HG03060 (cell line): ENCODE results near the gene TSN.
"Not testable (repeated sequence)": the region's sequence is repeated elsewhere in the genome, so short reads cannot be mapped to it uniquely, and the experiment has no call there.

Source experiments
- ATAC-seq: cut with Tn5 transposase; IDR thresholded peaks from one replicate; pipeline ENCODE4 v1.9.1; 2021; ENCODE audit warnings: low read depth, moderate number of reproducible peaks; ENCODE audit not compliant: unreplicated experiment

The TSN gene

DNA sequence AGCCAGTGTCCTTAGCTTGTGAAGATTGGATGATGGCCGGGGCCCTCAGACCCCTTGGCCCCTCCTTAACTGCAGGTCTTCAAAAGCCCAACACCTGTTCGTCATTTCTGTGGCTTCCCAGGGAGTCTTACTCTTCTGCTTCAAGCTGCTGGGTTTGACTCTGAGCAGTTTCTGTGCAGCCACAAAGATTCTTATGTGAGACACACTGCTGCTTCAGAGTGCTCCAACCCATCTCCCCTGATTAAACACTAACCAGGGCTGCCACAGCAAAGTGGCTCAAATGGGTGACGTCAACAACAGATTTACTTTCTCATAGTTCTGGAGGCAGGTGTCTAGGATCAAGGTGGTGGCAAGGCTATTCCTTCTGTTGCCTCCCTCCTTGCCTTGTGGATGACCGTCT is 40.8 kb downstream of the TSN start:
- no peak for ATAC-seq

DNA sequence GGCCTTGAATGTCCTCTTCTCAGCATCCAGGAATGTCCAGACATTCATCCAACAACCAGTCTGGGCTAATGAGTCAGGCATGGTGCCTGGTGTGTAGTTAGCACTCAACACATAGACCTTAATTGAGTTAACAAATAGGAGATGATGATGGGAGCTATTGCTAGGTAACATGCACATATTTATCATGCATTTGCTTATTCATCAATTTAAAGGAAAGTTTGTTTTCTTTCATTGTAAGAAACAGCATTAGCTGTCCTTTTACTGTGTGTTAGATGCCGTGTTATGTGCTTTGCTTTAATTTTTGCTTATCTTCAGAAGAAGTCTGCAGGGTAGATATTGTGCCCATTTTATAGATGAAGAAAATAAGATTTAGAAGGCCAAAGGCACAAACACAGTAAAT is 43.2 kb downstream of the TSN start:
- ATAC-seq, result no peak

DNA sequence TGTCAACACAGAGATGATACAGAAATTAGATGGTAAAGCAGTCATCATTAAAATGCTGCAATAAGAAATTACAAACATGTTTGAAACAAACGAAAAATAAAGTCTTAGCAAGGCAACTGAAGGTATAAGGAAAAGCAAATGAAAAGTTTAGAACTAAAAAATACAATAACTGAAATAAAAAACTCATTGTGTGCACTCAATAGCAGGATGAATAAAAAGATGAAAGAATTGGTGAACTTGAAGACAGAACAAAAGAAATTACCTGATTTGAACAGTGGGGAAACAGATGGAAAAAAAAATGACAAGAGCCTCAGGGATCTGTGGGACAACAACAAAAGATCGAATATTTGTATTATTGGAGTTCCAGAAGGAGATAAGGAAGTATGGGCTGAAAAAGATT is 46.5 kb downstream of the TSN start:
- no peak for ATAC-seq

DNA sequence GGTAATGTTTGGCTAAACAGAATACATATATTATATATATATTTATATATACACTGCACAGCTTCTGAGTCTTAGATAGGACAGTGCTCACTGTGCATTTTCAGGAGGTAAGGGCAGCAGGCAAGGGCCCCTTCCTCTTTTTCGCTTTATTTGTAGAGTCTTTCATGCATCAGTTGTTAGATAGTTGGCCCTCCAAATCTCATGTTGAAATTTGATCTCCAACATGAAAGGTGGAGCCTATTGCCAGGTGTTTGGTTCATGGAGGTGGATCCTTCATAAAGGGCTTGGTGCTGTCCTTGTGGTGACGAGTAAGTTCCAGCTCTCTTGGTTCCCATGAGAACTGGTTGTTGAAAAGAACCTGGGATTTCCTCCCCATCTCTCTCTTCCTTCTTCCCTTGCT is 48.1 kb downstream of the TSN start:
- ATAC-seq, result no peak

DNA sequence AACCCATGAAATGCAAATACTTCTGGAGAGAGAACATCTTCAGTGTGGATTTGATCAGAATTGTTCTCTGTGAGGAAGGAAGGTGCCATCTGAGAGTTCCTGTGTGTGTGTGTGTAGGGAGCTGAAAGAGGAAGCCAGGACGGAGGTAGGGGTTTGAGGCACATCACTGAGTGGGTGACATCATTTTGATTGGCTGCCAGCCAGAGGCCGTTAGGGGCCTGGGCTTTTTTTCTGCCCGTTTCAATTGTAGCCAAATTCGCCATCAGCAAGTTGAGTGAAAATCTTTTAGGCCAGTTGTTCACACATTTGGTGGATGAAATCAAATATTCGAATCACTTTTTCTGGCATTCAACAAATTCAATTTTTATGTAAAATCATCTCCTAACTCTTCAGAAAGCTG is 48.9 kb downstream of the TSN start:
- peak; percentile 43 for ATAC-seq

DNA sequence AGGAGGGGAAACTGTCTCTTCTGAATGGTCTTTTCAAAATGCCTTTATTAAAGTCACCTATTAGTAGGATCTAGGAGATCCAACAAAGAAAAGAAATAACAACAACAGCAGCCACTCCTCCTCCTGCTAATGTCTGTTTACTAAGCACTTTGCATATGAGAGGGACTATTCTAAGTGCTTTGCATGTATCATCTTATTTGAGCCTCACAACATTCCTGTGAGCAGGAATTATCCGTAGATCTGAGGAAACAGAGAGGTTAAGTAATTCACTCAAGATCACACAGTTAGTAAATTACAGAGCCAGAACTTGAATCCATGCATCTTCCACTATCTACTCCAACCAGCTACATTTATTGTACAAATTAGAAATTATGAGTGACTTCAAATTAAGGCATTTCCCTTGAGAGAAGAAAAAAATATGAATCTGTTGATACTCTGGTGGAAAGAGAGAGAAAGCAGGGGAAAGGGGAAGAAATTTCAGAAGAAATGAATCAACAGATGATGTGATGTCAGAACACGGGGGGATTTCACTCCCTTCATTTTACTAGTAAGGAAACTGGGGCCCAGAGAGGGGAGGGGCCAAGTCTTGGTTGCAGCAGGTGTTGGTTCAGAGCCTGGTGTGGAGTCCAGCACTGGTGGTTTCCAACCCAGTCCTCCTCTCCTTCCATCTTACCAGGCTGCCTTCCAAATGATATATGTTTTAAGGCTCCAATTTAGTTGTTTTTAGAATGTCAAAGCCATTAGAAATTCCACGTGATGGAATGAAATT is 49.7 kb downstream of the TSN start:
- no peak for ATAC-seq

DNA sequence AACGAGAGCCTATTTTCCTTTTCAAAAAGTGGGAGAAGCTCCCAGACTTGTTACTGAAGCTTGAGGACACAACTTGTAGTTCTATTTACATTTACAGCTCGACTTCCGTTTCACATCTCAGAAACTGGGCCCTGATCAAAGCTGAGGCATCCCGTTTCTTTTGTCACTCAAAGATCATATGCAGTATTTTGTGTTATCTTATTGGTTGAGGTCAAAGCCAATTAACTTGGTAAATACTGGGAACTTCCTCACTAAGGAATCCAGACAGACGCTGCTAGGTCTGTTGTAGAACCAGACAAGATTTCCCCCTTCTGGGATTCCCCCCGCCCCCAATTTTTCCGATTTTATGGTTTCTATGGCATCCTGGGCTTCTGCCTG is 50.3 kb downstream of the TSN start:
- ATAC-seq, result no peak

DNA sequence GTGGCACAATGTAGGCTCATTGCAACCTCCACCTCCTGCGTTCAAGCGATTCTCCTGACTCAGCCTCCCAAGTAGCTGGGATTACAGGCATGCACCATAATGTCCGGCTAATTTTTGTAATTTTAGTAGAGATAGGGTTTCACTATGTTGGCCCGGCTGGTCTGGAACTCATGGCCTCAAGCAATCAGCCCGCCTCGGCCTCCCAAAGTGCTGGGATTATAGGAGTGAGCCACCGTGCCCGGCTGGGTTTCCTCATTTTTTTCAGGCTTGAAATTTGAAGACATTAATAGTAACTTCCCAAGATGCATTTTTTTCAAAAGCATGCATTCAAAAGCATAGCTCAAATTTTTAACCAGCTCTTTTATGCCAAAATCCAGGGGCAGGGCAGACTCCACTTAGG is 52.3 kb downstream of the TSN start:
- not testable (repeated sequence) for ATAC-seq

DNA sequence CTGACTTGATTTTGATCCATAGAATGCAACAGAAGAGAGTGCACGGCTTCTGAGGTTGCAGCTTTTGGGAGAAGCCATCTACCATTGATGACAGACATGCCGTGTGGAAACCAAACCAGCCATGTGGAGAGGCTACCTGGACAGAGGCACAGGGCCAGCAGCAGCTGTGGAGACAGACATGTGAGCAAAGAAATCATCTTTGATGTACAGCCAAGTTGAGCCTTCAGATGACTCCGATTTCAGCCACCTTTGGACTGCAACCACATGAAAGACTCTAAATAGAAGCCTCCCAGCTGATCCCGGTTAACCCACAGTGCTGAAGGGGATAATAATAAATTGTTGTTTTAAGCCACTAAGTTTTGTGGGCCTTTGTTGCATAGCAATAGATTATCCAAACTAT is 54.2 kb downstream of the TSN start:
- ATAC-seq, result no peak

DNA sequence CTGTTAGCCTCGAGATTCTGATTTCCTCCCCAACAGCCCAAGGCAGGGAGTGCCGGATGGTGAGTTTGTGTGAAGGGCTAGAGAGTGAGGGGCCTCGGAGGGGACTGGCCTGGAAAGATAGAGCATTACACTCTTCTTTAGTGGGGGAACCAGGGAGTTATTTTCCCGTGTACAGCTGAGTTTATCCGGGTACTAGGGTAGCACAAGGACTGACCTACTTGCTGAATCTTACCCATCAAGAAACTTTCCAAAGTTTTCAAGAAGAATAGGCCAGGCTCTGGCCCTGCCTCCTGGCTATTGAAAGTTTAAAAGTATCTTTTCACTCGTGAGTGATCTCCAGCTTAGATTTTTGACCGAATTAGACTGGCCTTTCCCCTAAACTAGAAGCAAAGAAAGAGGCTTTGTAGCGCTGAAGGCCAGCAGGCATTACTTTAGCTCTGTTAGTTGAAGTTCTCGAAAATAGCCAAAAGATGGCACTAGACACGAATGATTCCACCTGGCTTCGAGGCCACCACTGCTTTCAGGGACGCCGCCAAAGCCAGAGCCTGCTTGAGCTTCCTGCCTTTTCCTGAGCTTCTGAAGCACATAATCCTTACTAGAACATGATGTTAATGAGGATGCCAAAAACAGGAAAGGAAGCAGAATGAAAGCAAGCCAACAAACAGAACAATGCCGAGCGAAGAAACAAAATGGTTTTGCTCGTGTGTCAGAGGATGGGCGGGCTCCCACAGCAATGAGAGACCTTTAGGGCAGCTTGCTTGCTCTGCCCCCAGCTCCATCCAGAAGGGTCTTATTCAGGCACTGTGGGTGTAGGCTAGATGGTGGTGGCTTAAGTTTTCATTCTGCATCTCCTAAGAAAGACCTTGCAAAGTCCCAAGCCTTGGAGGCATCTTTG is 55.8 kb downstream of the TSN start:
- no peak for ATAC-seq

DNA sequence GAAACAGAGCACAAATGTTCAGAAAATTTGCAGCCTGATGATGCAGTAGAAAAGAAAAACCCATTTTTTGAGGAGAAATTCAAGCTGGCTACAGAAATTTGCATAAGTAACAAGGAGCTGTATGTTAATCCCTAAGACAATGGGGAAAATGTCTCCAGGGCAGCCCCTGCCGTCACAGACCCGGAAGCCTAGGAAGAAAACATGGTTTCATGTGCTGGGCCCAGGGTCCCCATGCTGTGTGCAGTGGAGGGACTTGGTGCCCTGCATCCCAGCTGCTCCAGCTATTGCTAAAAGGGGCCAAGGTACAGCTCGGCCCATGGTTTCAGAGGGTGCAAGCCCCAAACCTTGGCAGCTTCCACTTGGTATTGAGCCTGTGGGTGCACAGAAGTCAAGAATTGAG is 57.6 kb downstream of the TSN start:
- ATAC-seq, result not testable (repeated sequence)

DNA sequence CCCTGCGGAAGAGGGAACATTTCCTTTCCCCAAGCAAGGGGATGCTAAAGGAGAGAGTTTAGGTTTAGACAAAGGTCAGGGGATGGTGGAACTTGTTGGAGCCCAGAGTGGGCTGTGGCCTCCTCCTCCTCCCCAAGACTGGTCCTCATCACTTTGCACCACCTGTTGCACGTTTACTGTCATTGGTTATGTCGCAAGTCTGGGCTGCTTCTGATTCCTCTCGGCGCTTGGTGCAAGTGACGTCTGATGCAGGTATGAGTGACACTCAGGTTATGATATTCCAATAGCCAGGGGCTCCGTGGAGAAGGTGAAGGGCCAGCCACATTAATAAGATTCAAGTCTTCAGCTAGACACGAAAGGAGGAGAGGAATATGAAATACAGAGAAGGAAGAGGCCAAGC is 59.8 kb downstream of the TSN start:
- no peak for ATAC-seq

DNA sequence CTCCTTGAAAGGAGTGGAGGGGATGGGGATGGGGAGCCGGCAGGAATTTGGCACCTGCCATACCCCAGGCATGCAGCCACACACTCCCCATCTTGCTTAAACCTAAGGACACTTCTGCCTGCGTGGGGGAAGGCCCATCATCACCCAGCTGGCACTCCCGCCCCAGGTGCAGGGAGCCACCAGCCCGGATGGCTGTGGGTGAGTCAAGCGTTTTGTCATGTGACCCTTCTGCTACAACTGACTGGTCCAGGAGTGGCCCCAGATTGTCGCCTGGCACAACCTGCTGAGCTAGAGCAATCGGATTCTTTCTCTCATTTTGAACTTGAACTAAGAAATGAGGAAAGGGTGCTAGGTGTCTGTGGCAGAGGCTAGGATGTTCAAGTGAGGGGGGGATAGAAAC is 61.3 kb downstream of the TSN start:
- no peak for ATAC-seq

DNA sequence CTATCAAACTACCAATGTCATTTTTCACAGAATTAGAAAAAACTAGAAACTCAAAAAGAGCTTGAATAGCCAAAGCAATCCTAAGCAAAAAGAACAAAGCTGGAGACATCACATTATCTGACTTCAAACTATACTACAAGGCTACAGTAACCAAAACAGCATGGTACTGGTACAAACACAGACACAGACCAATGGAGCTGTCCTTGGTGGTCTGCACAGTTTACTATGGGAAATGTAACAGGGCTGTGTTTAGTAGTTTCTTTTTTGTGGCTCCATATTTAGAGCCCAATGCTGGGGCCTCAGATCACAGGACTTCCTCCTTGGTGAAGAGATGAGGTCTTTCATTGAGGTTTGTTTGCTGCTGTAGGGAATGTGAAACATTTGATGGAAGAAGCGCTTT is 61.9 kb downstream of the TSN start:
- ATAC-seq, result not testable (repeated sequence)
